Activated T-cell treated with anti-CD3 and anti-CD28 coated beads, Interleukin-2, amount 50 U/mL, for 4 hours (primary cell): Measurements from ENCODE around the gene OR7C1. TPM values are rescaled to one million over a fixed set of nuclear protein-coding genes. Genes with fewer than 3 reads are reported as not detected.
"Not testable (repeated sequence)": the region's sequence is repeated elsewhere in the genome, so short reads cannot be mapped to it uniquely, and the experiment has no call there.

Experiments
- ATAC-seq, 2 donors: fragments of 200-7000 bp; cut with Tn5 transposase; one replicate each; pipeline ENCODE4 v1.10.0; 2021
- DNase-seq: peaks from one replicate; pipeline ENCODE4 v3.0.0-alpha.2; 2020
- H3K27me3 Mint-ChIP-seq: one replicate; pipeline ENCODE4 v1.8.0; 2021; ENCODE audit warnings: low read depth, mixed read lengths
- H3K36me3 Mint-ChIP-seq: one replicate; pipeline ENCODE4 v1.8.0; 2022; ENCODE audit warnings: mixed read lengths; ENCODE audit not compliant: insufficient read depth
- H3K4me1 Mint-ChIP-seq: one replicate; pipeline ENCODE4 v1.8.0; 2021; ENCODE audit warnings: low read depth, mixed read lengths
- H3K4me3 Mint-ChIP-seq: one replicate; pipeline ENCODE4 v1.8.0; 2021; ENCODE audit warnings: mild to moderate bottlenecking, moderate library complexity, mixed read lengths
- H3K9me3 Mint-ChIP-seq: one replicate; pipeline ENCODE4 v1.8.0; 2021; ENCODE audit warnings: mixed read lengths
- total RNA-seq, 3 donors: library from RNA; stranded (reverse); gene quantifications; one replicate each; pipeline ENCODE4 v1.2.1, GENCODE V29; 2021

Gene OR7C1
- total RNA-seq, 3 donors from 2014 or later = not detected

DNA sequence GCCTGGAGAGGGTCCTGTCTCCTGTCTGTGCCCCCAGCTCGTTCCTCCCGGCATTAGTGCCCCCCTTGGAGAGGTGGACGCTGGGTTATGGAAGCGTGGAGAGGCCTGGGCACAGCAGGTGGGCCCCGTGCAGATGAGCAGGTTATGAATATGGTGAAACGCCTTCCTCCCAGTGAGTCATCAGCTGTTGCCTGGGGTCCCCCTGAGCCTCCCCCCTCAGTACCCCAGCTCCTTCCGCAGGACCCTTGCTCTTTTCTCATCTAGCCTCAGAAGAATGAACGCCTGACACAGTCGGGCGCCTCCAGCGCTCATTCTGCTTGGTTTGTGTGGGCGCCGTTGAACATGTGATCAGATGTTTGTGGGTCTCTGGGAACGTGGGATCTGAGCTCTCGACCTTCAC, 69.1 kb downstream of the OR7C1 start:
- not testable (repeated sequence) for H3K9me3 Mint-ChIP-seq, H3K4me3 Mint-ChIP-seq, DNase-seq, H3K36me3 Mint-ChIP-seq, H3K4me1 Mint-ChIP-seq, ATAC-seq
- H3K27me3 Mint-ChIP-seq = peaks cover 28% of the 10 kb centered on the region

- not testable (repeated sequence) for ATAC-seq, H3K9me3 Mint-ChIP-seq, DNase-seq, H3K36me3 Mint-ChIP-seq, H3K4me3 Mint-ChIP-seq, H3K4me1 Mint-ChIP-seq
- H3K27me3 Mint-ChIP-seq = peaks cover 28% of the 10 kb centered on the region
These were observed 69.6 kb downstream of the OR7C1 start for GRCh38 chr19:14765403-14765802.

DNA sequence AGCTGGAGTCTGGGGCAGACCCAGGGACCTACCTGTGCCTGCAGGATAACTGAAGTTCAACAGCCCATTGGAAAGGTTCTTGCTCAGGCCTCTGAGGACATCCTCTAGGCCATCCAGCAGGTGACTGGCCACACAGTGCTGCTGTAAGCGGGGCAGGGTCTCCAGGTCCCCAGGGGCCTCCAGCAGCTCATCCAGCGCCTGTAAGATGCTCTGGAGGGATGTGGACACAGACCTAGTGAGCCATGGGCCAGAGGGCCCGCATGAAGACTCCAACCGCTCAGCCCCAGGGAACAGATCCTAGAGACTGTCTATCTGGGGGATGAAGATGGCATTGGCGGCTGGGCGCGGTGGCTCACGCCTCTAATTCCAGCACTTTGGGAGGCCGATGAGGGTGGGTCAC, 70.6 kb downstream of the OR7C1 start:
- Mint-ChIP-seq H3K27me3 (peaks cover 28% of the 10 kb centered on the region), H3K9me3 (no peaks in the 10 kb centered on the region), H3K36me3 (peaks cover 2% of the 10 kb centered on the region), H3K4me1 (no peaks in the 10 kb centered on the region), H3K4me3 (no peak overlapping the region)
- DNase-seq (no peak), ATAC-seq (no peak)

- H3K27me3 Mint-ChIP-seq = peaks cover 28% of the 10 kb centered on the region
- ATAC-seq = no peak
- H3K9me3 Mint-ChIP-seq = no peaks in the 10 kb centered on the region
- H3K36me3 Mint-ChIP-seq = peaks cover 2% of the 10 kb centered on the region
- no peak for DNase-seq
- no peaks in the 10 kb centered on the region for H3K4me1 Mint-ChIP-seq
- no peak overlapping the region for H3K4me3 Mint-ChIP-seq
These were observed 71.4 kb downstream of the OR7C1 start for GRCh38 chr19:14763497-14764145.

GRCh38 chr19:14762111-14762510, 72.9 kb downstream of the OR7C1 start:
- ATAC-seq (no peak), DNase-seq (no peak)
- H3K36me3 Mint-ChIP-seq = peaks cover 2% of the 10 kb centered on the region
- no peaks in the 10 kb centered on the region for H3K4me1 Mint-ChIP-seq
- H3K9me3 Mint-ChIP-seq = no peaks in the 10 kb centered on the region
- no peak overlapping the region for H3K4me3 Mint-ChIP-seq
- peaks cover 29% of the 10 kb centered on the region for H3K27me3 Mint-ChIP-seq

DNA sequence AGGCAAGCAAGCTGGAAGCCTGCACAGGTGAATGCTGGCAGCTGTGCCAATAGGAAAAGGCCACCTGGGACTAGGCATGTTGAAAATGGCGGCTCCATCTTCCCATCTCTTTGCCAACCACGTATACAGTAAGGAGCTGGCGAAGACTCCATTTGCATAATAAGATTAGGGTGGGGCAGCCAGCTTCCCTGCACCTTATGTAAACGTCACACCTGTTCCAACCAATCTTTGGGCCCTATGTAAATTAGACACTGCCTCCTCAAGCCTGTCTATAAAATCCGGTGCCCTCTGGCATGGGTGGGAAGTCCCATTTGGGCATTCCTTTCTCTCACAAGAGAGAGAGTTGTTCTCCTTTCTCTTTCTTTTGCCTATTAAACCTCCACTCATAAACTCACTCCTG, 73.4 kb downstream of the OR7C1 start:
- no peaks in the 10 kb centered on the region for H3K4me1 Mint-ChIP-seq
- ATAC-seq (no peak), DNase-seq (no peak)
- H3K9me3 Mint-ChIP-seq = no peaks in the 10 kb centered on the region
- no peak overlapping the region for H3K4me3 Mint-ChIP-seq
- H3K27me3 Mint-ChIP-seq = peaks cover 27% of the 10 kb centered on the region
- H3K36me3 Mint-ChIP-seq = peaks cover 2% of the 10 kb centered on the region

DNA sequence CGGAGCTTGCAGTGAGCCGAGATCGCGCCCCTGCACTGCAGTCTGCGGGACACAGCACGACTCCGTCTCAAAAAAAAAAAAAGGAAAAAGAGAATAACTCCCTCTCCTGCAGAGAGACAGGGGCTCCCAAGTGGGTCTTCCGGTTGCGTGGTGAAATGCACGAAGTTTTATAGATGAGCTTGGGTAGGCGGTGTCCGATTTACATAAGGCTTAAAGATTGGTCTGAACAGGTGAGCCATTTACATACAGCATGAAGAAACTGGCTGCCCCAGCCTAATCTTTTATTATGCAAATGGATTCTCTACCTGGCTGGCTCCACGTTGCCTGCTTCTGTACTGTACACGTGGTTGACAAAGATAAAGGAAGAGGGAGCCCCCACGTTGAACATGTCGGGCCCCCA, 76.2 kb downstream of the OR7C1 start:
- H3K36me3 Mint-ChIP-seq = no peaks in the 10 kb centered on the region
- H3K4me1 Mint-ChIP-seq = no peaks in the 10 kb centered on the region
- H3K4me3 Mint-ChIP-seq = no peak overlapping the region
- DNase-seq (no peak), ATAC-seq (no peak)
- H3K27me3 Mint-ChIP-seq = peaks cover 8% of the 10 kb centered on the region
- no peaks in the 10 kb centered on the region for H3K9me3 Mint-ChIP-seq

DNA sequence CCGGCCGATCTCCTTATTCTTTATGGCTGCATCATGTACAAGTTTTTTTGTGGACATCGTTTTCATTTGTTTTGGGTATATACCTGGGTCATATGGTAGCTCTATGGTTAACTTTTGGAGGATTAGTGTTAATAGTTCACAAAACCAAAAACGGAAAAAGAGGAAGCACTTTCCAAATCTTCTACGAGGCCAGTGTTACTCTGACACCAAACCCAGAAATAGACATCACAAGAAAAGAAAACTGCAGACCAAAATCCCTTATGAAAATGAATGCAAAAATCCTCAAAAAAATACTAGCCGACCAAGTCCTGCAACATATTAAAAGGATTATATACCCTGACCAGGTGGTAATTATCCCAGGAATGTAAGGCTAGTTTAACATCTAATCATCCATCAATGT, 86.4 kb downstream of the OR7C1 start:
- Mint-ChIP-seq H3K36me3 (no peaks in the 10 kb centered on the region), H3K4me1 (no peaks in the 10 kb centered on the region), H3K9me3 (no peaks in the 10 kb centered on the region), H3K27me3 (no peaks in the 10 kb centered on the region), H3K4me3 (no peak overlapping the region)
- DNase-seq = no peak
- no peak for ATAC-seq

Other genes starting within 250 kb of the OR7C1 start
- gene ADGRE3, start 160.3 kb downstream of the OR7C1 start, total RNA-seq = not detected
- gene ZNF333, start 145.1 kb downstream of the OR7C1 start, total RNA-seq = 10 to 100 TPM in 1 of 3 donors, 1 to 10 TPM in 2; 7.1 to 13.9 (median 7.7) TPM
- 1 to 10 TPM in 2 of 3 donors, under 1 TPM in 1; 0.87 to 1.6 (median 1.4) TPM for gene ADGRE2, start 56.6 kb downstream of the OR7C1 start, total RNA-seq
- gene OR7A5, start within 50 bp of the OR7C1 start, total RNA-seq = not detected
- not detected for gene OR7A10, start 13.7 kb upstream of the OR7C1 start, total RNA-seq
- not detected for gene OR7A17, start 50.9 kb upstream of the OR7C1 start, total RNA-seq
- gene OR7C2, start 106.3 kb upstream of the OR7C1 start, total RNA-seq = not detected
- not detected for gene SLC1A6, start 144.7 kb upstream of the OR7C1 start, total RNA-seq
- not detected for gene CASP14, start 214.3 kb upstream of the OR7C1 start, total RNA-seq
- gene OR1I1, start 247.0 kb upstream of the OR7C1 start, total RNA-seq = not detected